PFSK-1 (cell line): ENCODE data around the gene LRRC4B.

Experiments
- FOXP2 ChIP-seq: optimal IDR thresholded peaks from 2 replicates; pipeline ENCODE3; 2011; ENCODE audit warnings: borderline replicate concordance, control low read depth, inconsistent platforms; ENCODE audit not compliant: insufficient read depth; ENCODE audit errors: extremely low read length, extremely low read depth
- POLR2AphosphoS5 ChIP-seq: IDR thresholded peaks from 2 replicates; pipeline ENCODE4 v1.6.1; 2012; ENCODE audit warnings: low read depth, mild to moderate bottlenecking, control low read depth, low read length, moderate library complexity
- SIN3A ChIP-seq: IDR thresholded peaks from 2 replicates; pipeline ENCODE4 v1.6.1; 2012; ENCODE audit warnings: mild to moderate bottlenecking, low read length, moderate library complexity, borderline replicate concordance; ENCODE audit not compliant: insufficient read depth
- TAF1 ChIP-seq: IDR thresholded peaks from 2 replicates; pipeline ENCODE4 v1.6.1; 2012; ENCODE audit warnings: low read length, control low read depth, borderline replicate concordance; ENCODE audit not compliant: insufficient read depth
- TF ChIP-seq, protein P1 (sequence below), 2 experiments: IDR thresholded peaks; 2 replicates each; pipeline versions ENCODE4 v1.6.1 to v1.8.0; 2011 to 2012; ENCODE audit warnings: low read depth in 2 of 2, low read length in 2 of 2, control low read depth in 1 of 2, inconsistent platforms in 1 of 2, mild to moderate bottlenecking in 1 of 2, moderate library complexity in 1 of 2; ENCODE audit not compliant: insufficient read depth in 1 of 2

LRRC4B gene

DNA sequence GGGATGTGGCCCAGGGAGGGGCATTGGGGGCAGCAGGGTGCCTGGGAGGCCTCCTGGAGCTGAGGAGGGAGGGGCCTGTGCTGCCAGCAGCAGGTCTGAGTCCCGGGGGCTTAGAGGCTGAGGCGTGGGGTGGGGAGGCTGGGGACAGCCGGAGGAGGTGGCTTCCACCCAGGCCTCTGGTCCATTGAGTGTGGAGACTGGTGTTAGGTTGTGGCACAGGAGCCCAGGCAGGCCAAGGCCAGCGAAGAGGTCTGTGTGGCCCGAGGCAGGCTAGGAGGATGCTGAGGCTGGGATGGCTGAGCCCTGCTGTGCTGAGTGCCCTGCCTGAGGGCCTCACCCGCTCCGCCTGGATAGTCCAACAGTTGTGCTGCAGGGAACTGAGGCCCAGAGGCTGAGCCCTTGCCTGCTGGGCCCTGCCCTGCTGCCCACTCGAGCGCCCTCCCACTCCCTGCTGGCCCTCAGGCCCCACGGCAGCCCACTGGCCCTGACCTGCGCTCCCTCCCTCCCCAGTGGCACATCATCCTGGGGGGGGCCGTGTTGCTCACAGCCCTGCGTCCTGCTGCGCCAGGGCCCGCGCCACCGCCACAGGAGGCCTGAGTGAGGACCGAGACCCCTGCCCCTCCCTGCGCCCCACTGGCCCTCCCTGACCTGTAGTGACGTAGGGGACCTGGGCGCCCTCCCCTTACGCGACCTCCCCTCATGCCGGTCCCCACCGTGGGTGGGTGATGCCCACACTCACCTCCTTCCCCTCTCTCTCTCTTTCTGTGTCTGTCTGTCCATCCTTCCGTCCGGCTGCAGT lies 86.7 kb downstream of the LRRC4B start:
- no peak for TF ChIP-seq TAF1
- no peak for TF ChIP-seq POLR2AphosphoS5
- TF ChIP-seq, protein P1, sequence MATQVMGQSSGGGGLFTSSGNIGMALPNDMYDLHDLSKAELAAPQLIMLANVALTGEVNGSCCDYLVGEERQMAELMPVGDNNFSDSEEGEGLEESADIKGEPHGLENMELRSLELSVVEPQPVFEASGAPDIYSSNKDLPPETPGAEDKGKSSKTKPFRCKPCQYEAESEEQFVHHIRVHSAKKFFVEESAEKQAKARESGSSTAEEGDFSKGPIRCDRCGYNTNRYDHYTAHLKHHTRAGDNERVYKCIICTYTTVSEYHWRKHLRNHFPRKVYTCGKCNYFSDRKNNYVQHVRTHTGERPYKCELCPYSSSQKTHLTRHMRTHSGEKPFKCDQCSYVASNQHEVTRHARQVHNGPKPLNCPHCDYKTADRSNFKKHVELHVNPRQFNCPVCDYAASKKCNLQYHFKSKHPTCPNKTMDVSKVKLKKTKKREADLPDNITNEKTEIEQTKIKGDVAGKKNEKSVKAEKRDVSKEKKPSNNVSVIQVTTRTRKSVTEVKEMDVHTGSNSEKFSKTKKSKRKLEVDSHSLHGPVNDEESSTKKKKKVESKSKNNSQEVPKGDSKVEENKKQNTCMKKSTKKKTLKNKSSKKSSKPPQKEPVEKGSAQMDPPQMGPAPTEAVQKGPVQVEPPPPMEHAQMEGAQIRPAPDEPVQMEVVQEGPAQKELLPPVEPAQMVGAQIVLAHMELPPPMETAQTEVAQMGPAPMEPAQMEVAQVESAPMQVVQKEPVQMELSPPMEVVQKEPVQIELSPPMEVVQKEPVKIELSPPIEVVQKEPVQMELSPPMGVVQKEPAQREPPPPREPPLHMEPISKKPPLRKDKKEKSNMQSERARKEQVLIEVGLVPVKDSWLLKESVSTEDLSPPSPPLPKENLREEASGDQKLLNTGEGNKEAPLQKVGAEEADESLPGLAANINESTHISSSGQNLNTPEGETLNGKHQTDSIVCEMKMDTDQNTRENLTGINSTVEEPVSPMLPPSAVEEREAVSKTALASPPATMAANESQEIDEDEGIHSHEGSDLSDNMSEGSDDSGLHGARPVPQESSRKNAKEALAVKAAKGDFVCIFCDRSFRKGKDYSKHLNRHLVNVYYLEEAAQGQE (IDR thresholded peaks at IDR 0.05; ENCODE audit: insufficient read depth in 1 of 2, low read depth in 2 of 2, low read length in 2 of 2) = no peak
- TF ChIP-seq FOXP2 = no peak
- no peak for TF ChIP-seq SIN3A

DNA sequence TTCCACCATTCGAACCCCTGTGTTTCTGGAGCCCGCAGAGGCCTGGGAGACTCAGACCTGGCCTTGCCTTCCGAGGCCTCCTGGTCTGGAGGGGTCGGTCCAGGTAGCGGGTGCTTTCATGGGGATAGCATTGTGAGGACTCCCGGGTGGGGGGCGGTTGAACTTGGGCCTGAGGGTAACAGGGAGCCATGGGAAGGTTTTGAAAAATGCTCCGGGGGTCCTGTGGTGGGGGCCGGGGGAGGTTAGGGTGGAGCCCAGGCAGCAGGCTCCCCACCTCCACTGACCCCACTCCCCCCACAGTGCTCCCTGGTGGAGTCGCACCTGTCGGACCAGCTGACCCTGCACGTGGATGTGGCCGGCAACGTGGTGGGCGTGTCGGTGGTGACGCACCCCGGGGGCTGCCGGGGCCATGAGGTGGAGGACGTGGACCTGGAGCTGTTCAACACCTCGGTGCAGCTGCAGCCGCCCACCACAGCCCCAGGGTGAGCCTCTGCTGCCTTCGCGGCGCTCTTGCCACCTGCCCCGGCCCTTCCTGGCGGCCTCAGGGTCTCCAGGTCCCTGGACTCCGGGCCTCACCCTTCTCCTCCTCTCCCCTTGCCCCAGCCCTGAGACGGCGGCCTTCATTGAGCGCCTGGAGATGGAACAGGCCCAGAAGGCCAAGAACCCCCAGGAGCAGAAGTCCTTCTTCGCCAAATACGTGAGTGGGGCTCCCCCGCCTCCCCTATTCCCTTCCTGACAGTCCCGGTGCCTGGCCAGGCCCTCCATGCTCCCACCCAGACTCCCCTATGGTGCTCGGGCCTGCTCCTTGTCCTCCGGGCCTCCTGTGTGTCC lies 87.7 kb downstream of the LRRC4B start:
- TF ChIP-seq POLR2AphosphoS5 (no peak), SIN3A (no peak)

DNA sequence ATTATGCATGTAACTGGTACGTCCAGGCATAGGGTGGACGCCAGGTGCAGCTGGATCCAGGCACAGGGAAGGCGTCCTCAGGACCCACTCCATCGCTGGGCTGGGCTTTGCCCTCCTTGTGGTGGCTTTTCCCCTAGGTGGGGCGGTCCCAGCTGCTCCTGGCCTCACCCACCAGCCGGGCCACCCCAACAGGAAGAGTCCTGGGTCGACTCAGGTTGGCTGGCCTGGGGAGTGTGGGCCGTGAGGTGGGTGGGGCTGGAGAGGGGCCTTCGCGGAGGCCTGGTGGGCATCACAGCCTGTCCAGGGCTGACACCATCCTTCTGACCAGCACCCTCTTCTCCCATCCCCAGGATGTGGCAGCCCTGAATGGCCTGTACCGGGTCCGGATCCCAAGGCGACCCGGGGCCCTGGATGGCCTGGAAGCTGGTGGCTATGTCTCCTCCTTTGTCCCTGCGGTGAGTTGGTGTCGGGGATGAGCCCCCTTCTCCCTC lies 88.4 kb downstream of the LRRC4B start:
- TF ChIP-seq, protein P1 (IDR thresholded peaks at IDR 0.05; ENCODE audit: insufficient read depth in 1 of 2, low read depth in 2 of 2, low read length in 2 of 2) = no peak
- TF ChIP-seq SIN3A (no peak), TAF1 (no peak), FOXP2 (no peak), POLR2AphosphoS5 (no peak)

DNA sequence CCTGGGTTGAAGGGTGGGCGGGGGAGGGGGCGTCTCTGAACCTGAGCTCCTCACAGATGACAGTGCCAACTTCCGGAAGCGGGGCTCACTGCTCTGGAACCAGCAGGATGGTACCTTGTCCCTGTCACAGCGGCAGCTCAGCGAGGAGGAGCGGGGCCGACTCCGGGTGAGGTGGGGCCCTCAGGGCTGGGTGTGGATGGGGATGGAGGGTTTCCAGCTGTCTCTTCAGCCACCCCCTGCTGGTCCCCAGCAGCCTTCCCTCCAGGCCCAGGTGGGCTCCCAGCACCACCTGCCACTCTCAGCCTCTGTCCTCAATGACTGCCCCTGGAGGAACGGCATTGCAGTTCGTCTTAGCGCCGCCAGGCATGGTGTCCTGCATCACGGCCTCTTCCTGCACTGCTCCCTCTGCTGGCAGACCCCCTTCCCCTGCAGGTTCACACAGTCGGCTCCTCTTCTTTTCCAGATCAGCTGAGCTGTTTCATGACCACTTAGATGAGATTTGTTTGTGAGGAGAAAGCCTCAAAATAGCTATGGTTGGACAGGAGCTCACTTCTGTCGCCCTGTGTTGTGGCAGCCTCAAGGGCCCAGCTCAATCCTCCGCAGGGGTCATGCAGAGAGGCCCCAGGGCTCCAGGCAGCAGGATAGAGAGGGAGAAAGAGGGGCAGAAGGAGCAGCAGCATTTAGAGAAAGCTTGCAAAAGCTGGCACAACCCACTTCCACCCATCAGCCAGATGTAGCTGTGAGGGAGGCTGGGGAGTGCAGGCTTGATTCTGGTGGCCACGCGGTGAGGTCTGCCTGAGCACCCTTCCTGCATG lies 89.1 kb downstream of the LRRC4B start:
- TF ChIP-seq SIN3A (no peak), POLR2AphosphoS5 (no peak), FOXP2 (no peak), TAF1 (no peak)
- TF ChIP-seq, protein P1 (IDR thresholded peaks at IDR 0.05; ENCODE audit: insufficient read depth in 1 of 2, low read depth in 2 of 2, low read length in 2 of 2) = no peak
